H9 (cell line): ENCODE measurements around the gene PPP1R1B. TPM values are rescaled to one million over a fixed set of nuclear protein-coding genes. Genes with fewer than 3 reads are reported as not detected.

ENCODE experiments used
- DNase-seq: peaks from one replicate; pipeline ENCODE4 v3.0.0-alpha.2; 2017
- H2AFZ ChIP-seq: one replicate; pipeline ENCODE4 v1.6.1; 2013; ENCODE audit warnings: mild to moderate bottlenecking, low read length, control low read depth, moderate library complexity
- H2AK5ac ChIP-seq: 2 replicates; pipeline ENCODE4 v1.6.1; 2013; ENCODE audit warnings: low read length, control low read depth, mixed read lengths; ENCODE audit not compliant: insufficient read length
- H2BK120ac ChIP-seq: one replicate; pipeline ENCODE4 v1.6.1; 2013; ENCODE audit warnings: low read depth, mild to moderate bottlenecking, low read length, control low read depth, inconsistent platforms; ENCODE audit not compliant: poor library complexity, severe bottlenecking
- H2BK12ac ChIP-seq: 2 replicates; pipeline ENCODE4 v1.6.1; 2013; ENCODE audit warnings: low read length, control low read depth, mixed read lengths, low read depth; ENCODE audit not compliant: insufficient read length
- H2BK15ac ChIP-seq: 2 replicates; pipeline ENCODE4 v1.6.1; 2013; ENCODE audit warnings: low read depth, low read length, control low read depth
- H2BK20ac ChIP-seq: one replicate; pipeline ENCODE4 v1.6.1; 2013; ENCODE audit warnings: low read depth, mild to moderate bottlenecking, low read length, control low read depth, inconsistent platforms; ENCODE audit not compliant: poor library complexity, severe bottlenecking
- H2BK5ac ChIP-seq: 2 replicates; pipeline ENCODE4 v1.6.1; 2013; ENCODE audit warnings: low read length, control low read depth, mixed read lengths; ENCODE audit not compliant: insufficient read length
- H3K14ac ChIP-seq: 2 replicates; pipeline ENCODE4 v1.6.1; 2013; ENCODE audit warnings: low read length, control low read depth; ENCODE audit not compliant: insufficient read depth
- H3K18ac ChIP-seq: 2 replicates; pipeline ENCODE4 v1.6.1; 2013; ENCODE audit warnings: low read depth, mild to moderate bottlenecking, mixed read lengths, low read length, control low read depth; ENCODE audit not compliant: insufficient read length
- H3K23ac ChIP-seq: 2 replicates; pipeline ENCODE4 v1.6.1; 2013; ENCODE audit warnings: low read length, control low read depth, mixed read lengths, low read depth; ENCODE audit not compliant: insufficient read length
- H3K23me2 ChIP-seq: 2 replicates; pipeline ENCODE4 v1.6.1; 2013; ENCODE audit warnings: low read depth, mild to moderate bottlenecking, mixed read lengths, low read length, control low read depth; ENCODE audit not compliant: insufficient read length, poor library complexity, severe bottlenecking
- H3K27ac ChIP-seq: 2 replicates; pipeline ENCODE4 v1.5.1; 2013; ENCODE audit warnings: low read length, control low read depth, mixed read lengths, low read depth; ENCODE audit not compliant: insufficient read length
- H3K27me3 ChIP-seq: 2 replicates; pipeline ENCODE4 v1.6.1; 2013; ENCODE audit warnings: low read length, control low read depth, inconsistent platforms; ENCODE audit not compliant: insufficient read depth
- H3K4ac ChIP-seq: 2 replicates; pipeline ENCODE4 v1.6.1; 2013; ENCODE audit warnings: low read depth, mild to moderate bottlenecking, control low read depth, inconsistent platforms, low read length, moderate library complexity
- H3K4me1 ChIP-seq: 2 replicates; pipeline ENCODE4 v1.6.1; 2013; ENCODE audit warnings: low read length, control low read depth, inconsistent platforms; ENCODE audit not compliant: insufficient read depth
- H3K4me2 ChIP-seq: 2 replicates; pipeline ENCODE4 v1.6.1; 2013; ENCODE audit warnings: low read length, control low read depth, mixed read lengths; ENCODE audit not compliant: insufficient read length, insufficient read depth
- H3K56ac ChIP-seq: 2 replicates; pipeline ENCODE4 v1.6.1; 2013; ENCODE audit warnings: low read depth, mild to moderate bottlenecking, mixed read lengths, low read length, control low read depth; ENCODE audit not compliant: insufficient read length
- H3K79me1 ChIP-seq: 2 replicates; pipeline ENCODE4 v1.6.1; 2013; ENCODE audit warnings: low read depth, mild to moderate bottlenecking, moderate library complexity, low read length, control low read depth, inconsistent platforms; ENCODE audit not compliant: insufficient read depth, poor library complexity, severe bottlenecking
- H3K79me2 ChIP-seq: 2 replicates; pipeline ENCODE4 v1.6.1; 2013; ENCODE audit warnings: low read length, control low read depth, inconsistent platforms; ENCODE audit not compliant: insufficient read depth
- H3K9ac ChIP-seq: 2 replicates; pipeline ENCODE4 v1.6.1; 2013; ENCODE audit warnings: low read length, control low read depth, mixed read lengths; ENCODE audit not compliant: insufficient read length; ENCODE audit errors: extremely low read depth
- H3K9me3 ChIP-seq: one replicate; pipeline ENCODE4 v1.6.1; 2013; ENCODE audit warnings: low read depth, low read length, inconsistent platforms; ENCODE audit not compliant: control insufficient read depth
- H3T11ph ChIP-seq: one replicate; pipeline ENCODE4 v1.6.1; 2013; ENCODE audit warnings: mild to moderate bottlenecking, low read length, control low read depth, inconsistent platforms
- H4K20me1 ChIP-seq: one replicate; pipeline ENCODE4 v1.6.1; 2013; ENCODE audit not compliant: control insufficient read depth, insufficient read length, insufficient read depth
- H4K5ac ChIP-seq: 2 replicates; pipeline ENCODE4 v1.6.1; 2013; ENCODE audit warnings: low read depth, mild to moderate bottlenecking, mixed read lengths, low read length, control low read depth; ENCODE audit not compliant: insufficient read length
- H4K8ac ChIP-seq: replicated peaks from 2 replicates; pipeline ENCODE4 v1.6.1; 2013; ENCODE audit warnings: low read length, control low read depth, mixed read lengths, low read depth; ENCODE audit not compliant: insufficient read length
- H4K91ac ChIP-seq: 2 replicates; pipeline ENCODE4 v1.6.1; 2013; ENCODE audit warnings: low read depth, mild to moderate bottlenecking, moderate library complexity, mixed read lengths, low read length, control low read depth; ENCODE audit not compliant: insufficient read length
- H3K27ac Mint-ChIP-seq, 3 experiments: 2 replicates in 2 of 3; 3 replicates in 1 of 3; pipeline ENCODE4 v1.8.0; 2020 to 2021; ENCODE audit warnings: mixed read lengths in 3 of 3, mild to moderate bottlenecking in 1 of 3, moderate library complexity in 1 of 3
- H3K27me3 Mint-ChIP-seq: 2 replicates; pipeline ENCODE4 v1.8.0; 2021; ENCODE audit warnings: low read depth, mild to moderate bottlenecking, moderate library complexity, mixed read lengths
- H3K36me3 Mint-ChIP-seq, 3 experiments: 2 replicates in 2 of 3; 3 replicates in 1 of 3; pipeline ENCODE4 v1.8.0; 2020 to 2021; ENCODE audit warnings: low read depth in 3 of 3, mixed read lengths in 3 of 3; ENCODE audit not compliant: insufficient read depth in 1 of 3
- H3K4me1 Mint-ChIP-seq, 2 experiments: 2 replicates each; pipeline ENCODE4 v1.8.0; 2020; ENCODE audit warnings: mixed read lengths in 2 of 2
- H3K4me3 Mint-ChIP-seq, 2 experiments: 2 replicates in 1 of 2; 3 replicates in 1 of 2; pipeline ENCODE4 v1.8.0; 2020 to 2021; ENCODE audit warnings: mild to moderate bottlenecking in 2 of 2, mixed read lengths in 2 of 2, moderate library complexity in 1 of 2
- H3K9me3 Mint-ChIP-seq, 2 experiments: 2 replicates in 1 of 2; 3 replicates in 1 of 2; pipeline ENCODE4 v1.8.0; 2020; ENCODE audit warnings: mild to moderate bottlenecking in 2 of 2, mixed read lengths in 2 of 2, moderate library complexity in 1 of 2
- WGBS: extraction: QIAGEN DNeasy Blood & Tissue Kit; methylation state at CpG from one replicate; pipeline ENCODE4 v1.1.7; 2013; ENCODE audit warnings: missing lambda C conversion rate, low lambda C conversion rate, mixed read lengths; ENCODE audit not compliant: insufficient read length; ENCODE audit errors: extremely low coverage; 5-methylcytosine and 5-hydroxymethylcytosine counted together
- total RNA-seq: library from RNA; stranded (reverse); gene quantifications from 2 replicates; pipeline ENCODE4 v1.2.1, GENCODE V29; 2021
- TF ChIP-seq, protein P1 (sequence below): fragments of 200-600 bp; sonication (generic); conservative IDR thresholded peaks from 3 replicates; pipeline ENCODE4 v1.8.0; 2021; ENCODE audit warnings: antibody characterized with exemption, mild to moderate bottlenecking

PPP1R1B gene
- total RNA-seq, 1 experiment from 2014 or later = 15.5 TPM

- Histone ChIP-seq H2BK20ac (no peak overlapping the region), H4K91ac (no peak overlapping the region), H3K18ac (no peak overlapping the region), H2BK120ac (no peak overlapping the region), H3K23me2 (peaks cover 3% of the 10 kb centered on the region), H3K23ac (no peak overlapping the region), H2BK12ac (no peak overlapping the region), H3K14ac (no peak overlapping the region), H3K79me2 (no peaks in the 10 kb centered on the region), H3T11ph (no peak overlapping the region), H3K79me1 (no peaks in the 10 kb centered on the region), H2AFZ (no peak overlapping the region), H3K9ac (no peak overlapping the region), H3K4me1 (peaks cover 8% of the 10 kb centered on the region; the same call in 1 of the 2 replicates), H4K5ac (no peak overlapping the region), H3K9me3 (no peaks in the 10 kb centered on the region), H2BK5ac (no peak overlapping the region), H4K8ac (no peak overlapping the region), H2BK15ac (no peak overlapping the region), H3K27me3 (peaks cover 66% of the 10 kb centered on the region), H3K4me2 (no peak overlapping the region), H2AK5ac (no peak overlapping the region), H3K4ac (no peak overlapping the region), H4K20me1 (peaks cover 2% of the 10 kb centered on the region), H3K27ac (no peak overlapping the region), H3K56ac (no peak overlapping the region)
- no peaks in the 10 kb centered on the region for H3K36me3 Mint-ChIP-seq
- H3K4me3 Mint-ChIP-seq = no peak overlapping the region
- peaks cover 20 to 54% of the 10 kb centered on the region in 2 experiments for H3K4me1 Mint-ChIP-seq
- no peak overlapping the region for H3K27ac Mint-ChIP-seq
- peaks cover 100% of the 10 kb centered on the region for H3K27me3 Mint-ChIP-seq
- DNase-seq = no peak
- H3K9me3 Mint-ChIP-seq = peaks cover 0 to 4% of the 10 kb centered on the region in 2 experiments; a peak in 2 of 5 replicates
- TF ChIP-seq, protein P1, sequence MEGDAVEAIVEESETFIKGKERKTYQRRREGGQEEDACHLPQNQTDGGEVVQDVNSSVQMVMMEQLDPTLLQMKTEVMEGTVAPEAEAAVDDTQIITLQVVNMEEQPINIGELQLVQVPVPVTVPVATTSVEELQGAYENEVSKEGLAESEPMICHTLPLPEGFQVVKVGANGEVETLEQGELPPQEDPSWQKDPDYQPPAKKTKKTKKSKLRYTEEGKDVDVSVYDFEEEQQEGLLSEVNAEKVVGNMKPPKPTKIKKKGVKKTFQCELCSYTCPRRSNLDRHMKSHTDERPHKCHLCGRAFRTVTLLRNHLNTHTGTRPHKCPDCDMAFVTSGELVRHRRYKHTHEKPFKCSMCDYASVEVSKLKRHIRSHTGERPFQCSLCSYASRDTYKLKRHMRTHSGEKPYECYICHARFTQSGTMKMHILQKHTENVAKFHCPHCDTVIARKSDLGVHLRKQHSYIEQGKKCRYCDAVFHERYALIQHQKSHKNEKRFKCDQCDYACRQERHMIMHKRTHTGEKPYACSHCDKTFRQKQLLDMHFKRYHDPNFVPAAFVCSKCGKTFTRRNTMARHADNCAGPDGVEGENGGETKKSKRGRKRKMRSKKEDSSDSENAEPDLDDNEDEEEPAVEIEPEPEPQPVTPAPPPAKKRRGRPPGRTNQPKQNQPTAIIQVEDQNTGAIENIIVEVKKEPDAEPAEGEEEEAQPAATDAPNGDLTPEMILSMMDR = no peak
- no CpG with 5 or more reads among the region's 4 CpGs for WGBS
These were observed 31.5 kb upstream of the PPP1R1B start for GRCh38 chr17:39595294-39595693.
